ENCODE data around the gene VIL1.

DNA sequence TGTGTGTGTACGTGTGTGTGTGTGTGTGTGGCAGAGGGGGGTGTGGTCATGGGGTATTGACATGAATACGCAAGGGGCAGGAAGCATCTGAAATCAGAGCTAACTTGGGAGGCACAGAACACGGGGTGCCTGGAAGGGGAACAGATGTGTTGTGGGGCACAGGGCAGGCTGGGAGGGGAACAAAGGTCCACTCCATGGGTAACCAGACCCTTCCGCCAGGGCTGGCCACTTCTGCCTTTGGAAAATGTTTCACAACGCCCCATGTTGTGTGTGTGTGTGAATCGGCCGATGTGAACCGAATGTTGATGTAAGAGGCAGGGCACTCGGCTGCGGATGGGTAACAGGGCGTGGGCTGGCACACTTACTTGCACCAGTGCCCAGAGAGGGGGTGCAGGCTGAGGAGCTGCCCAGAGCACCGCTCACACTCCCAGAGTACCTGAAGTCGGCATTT lies 37.0 kb upstream of the VIL1 start, which contains the start of gene SLC11A1:
- TF ChIP-seq, protein P1, sequence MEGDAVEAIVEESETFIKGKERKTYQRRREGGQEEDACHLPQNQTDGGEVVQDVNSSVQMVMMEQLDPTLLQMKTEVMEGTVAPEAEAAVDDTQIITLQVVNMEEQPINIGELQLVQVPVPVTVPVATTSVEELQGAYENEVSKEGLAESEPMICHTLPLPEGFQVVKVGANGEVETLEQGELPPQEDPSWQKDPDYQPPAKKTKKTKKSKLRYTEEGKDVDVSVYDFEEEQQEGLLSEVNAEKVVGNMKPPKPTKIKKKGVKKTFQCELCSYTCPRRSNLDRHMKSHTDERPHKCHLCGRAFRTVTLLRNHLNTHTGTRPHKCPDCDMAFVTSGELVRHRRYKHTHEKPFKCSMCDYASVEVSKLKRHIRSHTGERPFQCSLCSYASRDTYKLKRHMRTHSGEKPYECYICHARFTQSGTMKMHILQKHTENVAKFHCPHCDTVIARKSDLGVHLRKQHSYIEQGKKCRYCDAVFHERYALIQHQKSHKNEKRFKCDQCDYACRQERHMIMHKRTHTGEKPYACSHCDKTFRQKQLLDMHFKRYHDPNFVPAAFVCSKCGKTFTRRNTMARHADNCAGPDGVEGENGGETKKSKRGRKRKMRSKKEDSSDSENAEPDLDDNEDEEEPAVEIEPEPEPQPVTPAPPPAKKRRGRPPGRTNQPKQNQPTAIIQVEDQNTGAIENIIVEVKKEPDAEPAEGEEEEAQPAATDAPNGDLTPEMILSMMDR (IDR thresholded peaks at IDR 0.05; ENCODE audit: insufficient read depth, low read length, poor library complexity, severe bottlenecking), result no peak
- TF ChIP-seq EZH2phosphoT487 (conservative IDR thresholded peaks at IDR 0.05; ENCODE audit: low read length), result no peak

Data from SU-DHL-6 (cell line).